Lower leg skin (tissue), 3 donors: Measurements from ENCODE around the gene DUSP22.

Experiments
- POLR2A ChIP-seq, 2 donors: fragments of 450-650 bp; IDR thresholded peaks; one replicate each; pipeline ENCODE4 v1.6.1; 2016 to 2017; ENCODE audit warnings: antibody characterized with exemption in 2 of 2, mild to moderate bottlenecking in 1 of 2, moderate library complexity in 1 of 2
- TF ChIP-seq, protein P1 (sequence below), 3 donors: fragments of 450-650 bp; IDR thresholded peaks; one replicate each; pipeline ENCODE4 v1.5.1; 2016; ENCODE audit warnings: antibody characterized with exemption in 3 of 3, mild to moderate bottlenecking in 3 of 3, moderate library complexity in 2 of 3

DNA sequence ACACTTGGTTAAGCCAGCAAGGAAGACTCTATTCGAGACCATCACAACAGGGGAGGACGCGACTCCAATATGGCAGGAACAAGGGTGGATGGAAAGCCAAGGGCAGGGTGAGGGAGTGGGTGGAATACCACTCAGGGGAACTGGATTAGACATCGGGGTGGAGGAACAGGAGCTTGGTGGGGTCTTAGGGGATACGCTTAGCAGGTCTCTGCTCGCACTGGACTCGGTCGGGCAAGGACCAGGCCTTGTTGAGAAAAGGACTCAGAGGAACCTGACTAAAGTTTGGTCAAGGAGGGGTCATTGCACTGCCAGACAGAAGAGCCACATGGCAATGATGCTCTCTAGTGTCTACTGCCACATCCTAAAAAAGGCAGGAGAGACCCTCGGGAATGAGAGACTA lies 10.5 kb downstream of the DUSP22 start:
- TF ChIP-seq, protein P1, sequence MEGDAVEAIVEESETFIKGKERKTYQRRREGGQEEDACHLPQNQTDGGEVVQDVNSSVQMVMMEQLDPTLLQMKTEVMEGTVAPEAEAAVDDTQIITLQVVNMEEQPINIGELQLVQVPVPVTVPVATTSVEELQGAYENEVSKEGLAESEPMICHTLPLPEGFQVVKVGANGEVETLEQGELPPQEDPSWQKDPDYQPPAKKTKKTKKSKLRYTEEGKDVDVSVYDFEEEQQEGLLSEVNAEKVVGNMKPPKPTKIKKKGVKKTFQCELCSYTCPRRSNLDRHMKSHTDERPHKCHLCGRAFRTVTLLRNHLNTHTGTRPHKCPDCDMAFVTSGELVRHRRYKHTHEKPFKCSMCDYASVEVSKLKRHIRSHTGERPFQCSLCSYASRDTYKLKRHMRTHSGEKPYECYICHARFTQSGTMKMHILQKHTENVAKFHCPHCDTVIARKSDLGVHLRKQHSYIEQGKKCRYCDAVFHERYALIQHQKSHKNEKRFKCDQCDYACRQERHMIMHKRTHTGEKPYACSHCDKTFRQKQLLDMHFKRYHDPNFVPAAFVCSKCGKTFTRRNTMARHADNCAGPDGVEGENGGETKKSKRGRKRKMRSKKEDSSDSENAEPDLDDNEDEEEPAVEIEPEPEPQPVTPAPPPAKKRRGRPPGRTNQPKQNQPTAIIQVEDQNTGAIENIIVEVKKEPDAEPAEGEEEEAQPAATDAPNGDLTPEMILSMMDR (IDR thresholded peaks at IDR 0.05): no peak
- TF ChIP-seq POLR2A (IDR thresholded peaks at IDR 0.05): no peak
